HG03457 (cell line): ENCODE data around the gene ENOSF1.
"Not testable (repeated sequence)": the region's sequence is repeated elsewhere in the genome, so short reads cannot be mapped to it uniquely, and the experiment has no call there.

ENCODE experiments used
- ATAC-seq: cut with Tn5 transposase; IDR thresholded peaks from one replicate; pipeline ENCODE4 v1.9.1; 2021; ENCODE audit warnings: moderate number of reproducible peaks; ENCODE audit not compliant: unreplicated experiment

Gene ENOSF1

DNA sequence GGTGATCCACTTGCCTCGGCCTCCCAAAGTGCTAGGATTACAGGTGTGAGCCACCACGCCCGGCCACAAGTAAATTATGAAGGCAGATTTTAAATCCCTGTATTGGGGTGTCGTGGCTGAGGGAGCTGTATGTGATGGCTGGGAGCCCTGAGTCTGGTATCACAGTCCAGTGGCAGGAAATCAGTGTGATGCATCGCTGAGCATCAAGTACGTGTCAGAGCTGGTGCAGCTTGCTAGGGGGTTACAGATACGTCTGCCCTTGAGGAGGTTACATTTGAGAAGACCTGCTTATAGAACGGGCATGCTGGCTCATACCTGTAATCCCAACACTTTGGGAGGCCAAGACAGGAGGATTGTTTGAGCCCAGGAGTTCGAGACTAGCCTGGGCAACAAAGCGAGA, 4.3 kb downstream of the ENOSF1 start:
- ATAC-seq: no peak

DNA sequence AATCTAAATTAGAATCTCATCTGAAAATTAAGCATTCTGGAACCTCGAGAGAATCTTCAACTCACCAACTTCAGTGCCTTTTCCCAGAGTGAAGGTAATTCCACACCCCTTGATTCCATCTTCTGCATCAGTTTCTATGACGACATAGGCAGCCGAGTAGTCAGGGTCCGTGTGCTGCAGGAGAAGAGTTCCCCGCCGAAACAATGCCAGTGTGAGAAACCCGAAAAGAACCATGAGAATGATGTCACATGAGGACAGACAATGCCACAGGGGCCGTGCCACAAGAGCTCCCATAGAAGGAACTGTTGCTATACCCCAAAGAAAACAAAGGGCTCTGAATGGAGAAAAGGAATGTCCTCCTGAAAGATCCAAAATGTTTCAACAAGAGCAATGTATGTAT, 6.0 kb downstream of the ENOSF1 start:
- no peak for ATAC-seq

DNA sequence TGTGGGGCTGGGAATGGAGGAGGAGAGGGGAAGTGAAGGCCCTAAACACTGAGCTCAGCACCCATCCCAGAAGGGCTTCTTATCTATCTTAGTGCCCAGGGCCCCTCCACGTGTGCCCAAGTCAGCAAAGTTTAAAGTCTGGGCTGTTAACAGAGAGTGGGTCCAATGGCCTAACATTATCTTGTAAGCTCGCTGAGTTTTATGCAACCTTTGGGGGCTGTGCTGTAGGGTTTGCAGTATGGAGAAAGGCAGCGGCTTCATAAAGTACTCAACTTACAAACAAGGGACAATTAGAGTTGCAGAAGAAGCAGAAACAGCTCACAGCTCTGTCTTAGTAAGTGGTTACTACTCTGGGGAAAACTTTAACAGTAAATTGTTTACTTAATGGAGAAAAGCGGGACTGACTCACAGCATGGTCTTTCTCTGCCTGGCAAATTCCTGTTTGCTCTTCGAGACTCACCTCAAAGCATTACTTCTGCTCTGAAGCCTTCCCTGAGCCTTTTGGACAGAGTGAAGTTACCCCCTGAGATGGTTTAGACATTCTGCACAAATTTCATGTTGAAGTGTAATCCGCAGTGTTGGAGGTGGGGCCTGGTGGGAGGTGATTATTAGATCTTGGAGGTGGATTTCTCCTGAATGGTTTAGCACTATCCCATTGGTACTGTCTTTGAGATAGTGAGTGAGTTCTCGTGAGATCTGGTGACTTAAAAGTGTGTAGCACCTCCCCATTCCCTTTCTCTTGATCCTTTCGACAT, 9.0 kb downstream of the ENOSF1 start:
- no peak for ATAC-seq

DNA sequence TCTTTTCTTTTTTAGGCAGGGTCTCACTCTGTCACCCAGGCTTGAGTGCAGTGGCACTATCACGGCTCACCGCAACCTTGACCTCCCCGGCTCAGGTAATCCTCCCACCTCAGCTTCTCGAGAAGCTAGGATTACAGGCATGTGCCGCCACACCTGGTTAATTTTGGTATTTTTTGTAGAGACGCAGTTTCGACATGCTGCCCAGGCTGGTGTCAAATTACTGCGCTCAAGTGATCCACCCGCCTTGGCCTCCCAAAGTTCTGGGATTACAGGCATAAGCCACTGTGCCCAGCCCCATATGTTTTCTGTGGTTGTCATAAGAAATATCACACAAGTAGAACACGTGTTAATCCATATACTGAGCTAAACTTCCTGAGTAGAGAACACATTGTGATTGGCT, 14.6 kb downstream of the ENOSF1 start:
- ATAC-seq: no peak

DNA sequence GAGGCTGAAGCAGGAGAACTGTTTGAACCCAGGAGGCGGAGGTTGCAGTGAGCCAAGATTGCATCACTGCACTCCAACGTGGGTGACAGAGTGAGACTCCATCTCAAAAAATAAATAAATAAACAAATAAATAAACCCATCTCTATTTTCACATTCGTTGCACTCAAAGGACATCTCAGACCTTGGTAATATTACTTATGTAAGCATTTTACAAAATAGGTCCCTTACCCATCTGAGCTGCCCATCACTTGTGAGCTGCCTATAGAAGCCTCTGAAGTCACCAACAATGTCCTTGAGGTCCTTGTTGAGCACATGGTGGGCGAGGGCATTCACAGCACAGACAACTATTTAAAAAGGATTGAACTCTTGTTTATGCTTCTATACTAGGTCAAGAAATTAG, 15.4 kb downstream of the ENOSF1 start:
- no peak for ATAC-seq

DNA sequence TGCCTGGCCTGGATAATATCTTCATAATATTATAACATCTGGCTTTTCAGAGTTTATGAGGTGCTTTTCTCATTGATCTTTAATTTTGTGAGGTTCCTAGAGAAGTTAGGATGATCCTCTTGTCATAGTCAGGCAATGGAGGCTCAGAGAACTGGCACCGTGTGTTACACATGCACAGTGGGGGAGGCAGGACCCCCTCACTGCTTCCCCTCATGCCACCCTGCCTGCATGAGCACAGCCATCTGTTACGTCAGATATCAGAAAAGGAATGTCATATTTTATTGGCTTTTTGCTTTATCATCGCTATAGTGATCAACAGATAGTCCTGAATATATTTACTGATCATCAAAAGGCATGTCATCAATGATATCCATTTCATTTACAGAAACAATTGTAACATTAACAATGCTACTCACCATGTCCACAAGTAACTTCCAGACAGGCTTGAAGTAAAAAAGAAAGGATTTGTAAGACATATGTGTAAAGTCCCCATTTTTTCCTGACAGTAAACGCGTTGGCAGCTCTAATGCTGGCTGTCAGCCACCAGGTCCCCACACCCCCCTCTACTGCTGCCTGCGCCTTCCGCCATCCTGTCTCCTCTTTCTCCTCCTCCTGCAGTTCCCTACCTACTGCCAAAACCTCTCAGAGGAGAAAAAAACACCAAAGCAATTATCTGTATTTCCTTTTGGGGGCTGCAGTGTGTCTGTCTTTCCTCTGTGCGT, 18.8 kb downstream of the ENOSF1 start:
- no peak for ATAC-seq

DNA sequence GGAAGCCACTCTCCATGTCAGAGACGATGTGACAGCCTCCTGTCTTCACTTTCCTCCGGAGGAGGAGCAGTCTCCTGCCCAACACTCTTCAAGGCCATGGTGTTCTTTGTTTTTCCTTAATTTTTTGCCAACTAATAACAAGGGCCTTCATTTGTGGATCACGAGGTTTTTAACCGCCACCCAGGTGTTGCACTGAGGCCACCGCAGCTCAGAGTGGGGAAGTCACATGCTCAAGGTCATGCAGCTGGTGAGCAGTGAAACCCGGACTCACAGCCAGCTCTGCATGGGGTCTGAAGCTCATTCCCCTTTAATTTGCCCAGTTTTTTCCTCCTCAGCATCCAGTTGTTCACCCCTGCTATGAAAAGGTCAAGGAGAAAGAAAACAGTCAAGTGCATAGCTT, 19.6 kb downstream of the ENOSF1 start:
- ATAC-seq: no peak

DNA sequence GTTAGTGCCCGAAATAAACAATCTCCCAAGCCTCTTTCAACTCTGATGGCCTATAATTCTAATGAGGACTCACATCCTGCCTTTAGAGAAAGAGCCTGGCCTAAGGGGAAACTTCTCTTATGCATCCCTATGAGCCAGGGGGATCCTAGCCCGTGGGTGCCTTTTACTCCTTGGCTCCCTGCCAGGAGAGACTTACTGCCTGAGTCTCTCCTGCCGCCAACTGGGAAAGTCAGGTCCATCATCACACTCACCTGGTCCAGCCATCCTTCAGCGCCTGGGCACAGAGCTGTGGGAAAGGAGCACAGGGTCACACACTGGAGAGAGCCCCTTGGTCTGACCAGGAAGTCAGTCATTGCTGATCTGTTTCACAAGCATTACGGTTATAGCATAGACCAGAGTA, 24.1 kb downstream of the ENOSF1 start:
- ATAC-seq: no peak

DNA sequence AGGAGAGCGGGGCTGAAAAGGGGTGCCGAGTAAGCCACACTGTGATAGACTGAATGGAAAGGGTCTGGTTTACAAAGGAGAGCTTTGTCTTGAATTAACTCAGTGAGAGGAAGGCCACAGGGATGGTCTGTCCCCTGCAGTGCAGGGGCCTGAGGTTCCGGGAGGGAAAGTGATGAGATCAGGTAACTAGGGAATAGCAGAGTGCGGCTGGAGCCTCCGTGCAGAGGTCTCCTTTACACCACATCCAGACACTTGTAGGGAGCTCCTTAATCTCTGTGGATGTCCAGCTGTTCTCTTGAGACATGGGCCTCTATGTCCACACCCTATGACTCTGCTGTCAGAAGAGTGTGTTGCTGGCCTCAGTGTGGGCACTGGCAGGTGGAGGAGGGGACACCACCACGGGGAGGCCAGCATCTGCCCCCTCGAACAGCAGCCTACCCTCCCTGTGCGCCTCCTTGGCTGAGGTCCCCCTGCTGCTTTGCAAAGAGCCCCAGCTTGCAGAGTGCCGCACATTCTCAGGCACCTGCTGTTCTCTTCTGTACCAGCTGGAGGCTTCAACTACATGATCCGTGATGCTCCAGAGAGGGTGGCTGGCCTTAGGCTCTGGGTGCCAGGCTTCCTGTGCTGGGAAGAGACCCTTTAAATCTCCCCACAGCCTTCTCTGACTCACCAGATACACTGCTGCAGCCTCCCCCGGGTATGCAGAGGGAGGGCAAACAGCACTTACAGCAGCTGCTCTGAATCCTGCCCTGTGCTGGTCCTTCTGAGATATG, 25.9 kb downstream of the ENOSF1 start:
- ATAC-seq: no peak

DNA sequence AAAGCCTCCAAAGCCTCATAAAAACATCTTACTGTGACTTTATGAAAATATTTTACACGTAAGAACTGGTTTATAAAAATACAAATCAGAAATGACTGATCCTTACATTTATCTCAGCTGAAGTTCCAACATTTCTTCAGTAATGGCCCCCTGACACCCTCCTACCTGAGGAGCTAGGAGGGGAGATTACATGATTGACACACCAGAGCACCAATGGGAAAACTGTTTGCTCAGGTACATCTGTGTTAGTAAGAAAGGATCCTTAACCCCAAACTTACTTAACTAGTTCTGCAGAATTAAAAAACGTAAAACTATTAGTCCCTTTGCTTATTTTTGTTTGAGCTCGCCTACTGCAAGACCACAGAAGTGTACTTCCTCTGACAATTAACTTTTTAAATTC, 27.0 kb downstream of the ENOSF1 start:
- ATAC-seq: no peak

DNA sequence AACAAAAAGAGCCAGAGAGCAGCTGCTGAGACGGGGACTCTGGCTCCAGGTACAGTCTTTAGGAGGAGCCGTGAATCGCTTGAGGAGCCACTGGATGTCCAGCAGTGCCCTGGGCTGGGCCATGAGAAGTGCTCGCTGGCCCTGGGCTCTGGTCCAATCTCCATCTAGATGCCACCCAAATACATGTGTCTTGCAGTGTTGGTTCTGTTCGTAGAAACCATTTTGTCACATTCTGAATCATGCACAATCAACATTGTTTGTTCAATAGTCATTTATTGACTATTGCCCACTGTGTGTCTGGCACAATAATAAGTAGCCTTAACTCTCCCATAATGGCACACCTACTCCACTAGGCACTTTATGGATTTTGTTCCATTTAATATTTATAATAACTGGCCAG, 28.9 kb downstream of the ENOSF1 start:
- ATAC-seq: no peak

DNA sequence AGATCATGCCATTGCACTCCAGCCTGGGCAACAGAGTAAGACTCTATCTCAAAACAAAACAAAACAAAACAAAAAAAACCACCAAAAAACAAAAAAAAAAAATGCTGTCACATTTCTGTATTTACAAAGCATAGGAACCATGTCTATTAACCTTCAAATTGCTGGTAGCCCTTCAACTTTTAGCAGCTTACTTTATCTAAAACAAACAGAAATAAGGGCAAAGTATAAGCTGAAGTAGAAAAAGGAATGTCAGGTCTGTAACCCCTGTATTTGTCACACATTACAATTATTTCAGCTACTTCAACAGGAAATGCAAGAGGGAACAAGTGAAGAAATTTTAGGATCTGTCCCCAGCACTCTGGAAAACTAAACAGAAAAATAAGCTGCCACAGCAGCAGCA, 29.6 kb downstream of the ENOSF1 start:
- no peak for ATAC-seq

DNA sequence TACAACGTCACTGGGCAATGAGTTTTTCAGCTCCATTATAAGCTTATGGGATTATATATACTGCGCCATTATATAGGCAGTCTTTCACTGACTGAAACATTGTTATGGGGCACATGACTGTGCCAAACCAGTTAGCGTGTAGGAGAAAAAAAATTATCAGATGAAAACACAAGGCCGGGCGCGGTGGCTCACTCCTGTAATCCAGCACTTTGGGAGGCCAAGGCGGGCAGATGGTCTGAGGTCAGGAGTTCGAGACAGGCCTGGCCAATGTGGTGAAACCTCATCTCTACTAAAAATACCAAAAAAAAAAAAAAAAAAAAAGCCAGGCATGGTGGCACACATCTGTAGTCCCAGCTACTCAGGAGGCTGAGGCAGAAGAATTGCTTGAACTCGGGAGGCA, 30.0 kb downstream of the ENOSF1 start:
- not testable (repeated sequence) for ATAC-seq

DNA sequence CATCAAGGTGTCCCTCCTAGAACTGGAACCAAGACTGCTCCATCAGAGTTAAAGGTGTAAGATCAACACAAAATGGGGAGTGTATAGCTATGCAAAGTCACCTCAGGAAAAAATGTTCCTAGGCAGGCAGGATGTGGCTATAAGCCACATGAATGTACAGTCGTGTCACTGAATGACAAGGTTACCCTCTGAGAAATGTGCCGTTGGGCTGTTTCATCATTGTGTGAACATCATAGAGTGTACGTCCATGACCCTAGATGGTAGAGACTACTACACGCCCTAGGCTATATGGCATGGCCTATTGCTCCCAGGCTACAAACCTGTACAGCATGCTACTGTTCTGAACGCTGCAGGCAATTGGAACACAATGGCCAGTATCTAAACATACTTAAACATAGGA, 30.4 kb downstream of the ENOSF1 start:
- no peak for ATAC-seq

DNA sequence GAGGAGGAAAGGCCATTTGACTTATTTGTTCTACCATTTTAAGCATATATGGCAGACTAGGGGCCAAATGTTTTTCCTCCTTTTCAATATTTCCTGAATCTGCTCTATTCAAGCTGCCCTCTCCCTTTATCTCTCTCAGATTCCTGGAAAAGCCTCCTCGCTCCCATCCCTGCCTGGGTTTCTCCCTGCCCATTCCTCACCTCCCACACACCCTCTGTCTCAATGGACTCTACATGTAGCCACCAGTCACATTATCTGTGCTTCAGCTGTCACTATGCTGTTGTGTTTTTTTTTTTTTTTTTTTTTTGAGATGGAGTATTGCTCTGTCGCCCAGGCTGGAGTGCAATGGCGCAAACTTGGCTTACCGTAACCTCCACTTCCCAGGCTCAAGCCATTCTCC, 32.0 kb downstream of the ENOSF1 start:
- no peak for ATAC-seq

DNA sequence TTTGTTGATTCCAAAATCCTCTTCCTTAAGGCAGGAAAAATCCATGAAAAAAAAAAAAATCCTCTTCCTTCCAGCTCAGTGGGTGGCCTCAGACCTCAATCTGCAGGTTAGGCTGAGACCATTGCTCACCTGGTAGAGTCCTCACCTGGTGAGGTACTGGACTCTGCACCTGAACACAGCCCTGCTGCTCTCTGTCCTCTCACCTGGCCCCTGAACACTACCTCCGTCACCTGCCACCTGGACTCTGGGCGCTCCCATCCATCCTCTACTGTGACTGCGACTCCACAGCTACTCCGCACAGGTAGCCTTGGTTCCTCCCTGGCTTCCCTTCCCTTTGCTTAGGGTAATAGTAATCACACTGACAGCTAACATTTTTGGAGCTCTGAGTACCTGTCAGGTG, 32.9 kb downstream of the ENOSF1 start:
- no peak for ATAC-seq

DNA sequence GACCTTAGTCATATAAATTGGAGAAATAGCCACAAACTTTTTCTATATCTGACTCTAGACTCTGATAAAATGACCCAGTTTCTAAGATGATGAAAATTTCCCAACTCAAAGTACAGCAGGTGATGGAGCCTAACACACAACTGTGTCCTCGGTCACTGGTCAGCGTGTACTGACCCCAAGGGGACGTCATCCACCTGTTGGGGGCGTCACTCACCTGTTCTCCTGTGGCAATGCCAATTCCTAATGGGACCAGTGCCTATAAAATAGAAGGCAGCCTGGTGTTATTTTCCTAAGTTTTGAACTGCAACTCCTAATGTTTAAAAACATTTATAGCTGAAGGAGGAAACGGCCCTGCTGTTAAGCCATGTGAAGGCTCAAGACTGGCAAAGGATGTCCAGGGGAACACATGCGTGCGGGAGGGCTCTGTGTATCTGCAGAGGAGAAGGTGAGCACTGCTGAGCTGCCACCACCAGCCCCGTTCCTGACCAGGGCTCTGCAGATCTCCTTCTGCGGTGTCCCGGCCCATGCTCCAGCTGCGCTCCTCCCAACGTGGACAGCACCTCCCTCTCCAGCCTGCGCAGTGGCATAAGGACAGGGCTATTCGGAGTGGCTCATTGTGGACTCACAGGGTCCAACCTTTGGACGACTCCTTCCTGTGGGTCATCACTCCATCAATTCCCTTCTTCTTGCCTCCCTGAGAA, 33.8 kb downstream of the ENOSF1 start:
- ATAC-seq: no peak

DNA sequence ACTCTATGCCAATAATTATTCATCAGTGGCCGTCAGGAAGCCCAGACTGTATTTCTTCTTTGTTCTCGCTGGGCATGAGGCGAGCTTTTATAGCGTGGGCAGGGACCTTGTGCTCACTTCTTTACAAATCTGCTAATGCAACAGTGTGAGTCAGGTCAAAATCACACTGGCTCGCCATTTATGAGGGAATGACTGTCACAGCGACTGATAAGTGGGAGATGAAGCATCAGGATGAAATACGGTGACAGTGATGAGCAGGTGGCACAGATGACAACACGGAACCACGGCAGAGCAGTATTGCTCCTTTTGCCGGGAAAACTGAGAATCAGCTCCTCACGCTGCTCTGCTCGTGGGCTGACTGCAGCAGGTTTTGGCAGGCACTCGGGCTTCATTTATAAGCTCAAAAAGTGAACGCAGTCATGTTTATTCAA, 34.5 kb downstream of the ENOSF1 start:
- no peak for ATAC-seq

DNA sequence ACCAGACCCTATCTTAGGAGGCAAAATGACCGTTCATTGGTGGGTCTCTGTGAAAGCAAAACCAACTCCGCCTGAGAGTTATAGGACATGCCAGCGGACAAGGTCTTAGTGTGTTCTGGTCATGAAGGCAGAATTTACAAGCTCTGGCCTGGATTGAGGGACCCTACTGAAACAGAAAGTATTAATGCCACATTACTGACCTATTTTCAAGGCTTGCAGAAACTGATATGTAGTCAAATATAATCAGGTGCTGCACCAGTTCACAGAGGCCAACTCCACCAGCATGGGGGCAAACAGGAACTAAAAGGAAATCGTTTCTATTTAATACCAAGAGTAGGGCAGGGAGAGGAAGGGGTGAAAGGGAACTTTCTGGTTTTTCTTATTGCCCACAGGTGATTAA, 35.3 kb downstream of the ENOSF1 start:
- ATAC-seq: no peak

DNA sequence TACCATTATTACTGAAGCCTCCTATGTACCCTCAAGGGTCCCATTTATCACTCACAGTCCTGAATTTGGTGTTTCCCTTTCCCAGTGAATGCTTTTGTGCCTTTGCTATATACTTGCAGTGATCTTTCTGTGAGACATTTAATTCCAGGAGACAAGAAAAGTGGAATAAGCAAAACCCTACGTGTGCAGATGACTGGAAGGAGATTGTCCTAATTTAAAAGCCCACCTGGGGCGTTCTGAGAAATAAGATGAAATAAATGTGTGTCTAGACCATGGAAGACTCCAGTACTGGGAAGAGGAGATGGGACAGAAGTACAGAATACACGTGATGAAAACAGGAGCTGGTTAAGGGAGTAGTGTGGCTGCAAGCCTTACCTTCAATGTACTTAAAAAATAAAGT, 35.7 kb downstream of the ENOSF1 start:
- ATAC-seq: no peak

DNA sequence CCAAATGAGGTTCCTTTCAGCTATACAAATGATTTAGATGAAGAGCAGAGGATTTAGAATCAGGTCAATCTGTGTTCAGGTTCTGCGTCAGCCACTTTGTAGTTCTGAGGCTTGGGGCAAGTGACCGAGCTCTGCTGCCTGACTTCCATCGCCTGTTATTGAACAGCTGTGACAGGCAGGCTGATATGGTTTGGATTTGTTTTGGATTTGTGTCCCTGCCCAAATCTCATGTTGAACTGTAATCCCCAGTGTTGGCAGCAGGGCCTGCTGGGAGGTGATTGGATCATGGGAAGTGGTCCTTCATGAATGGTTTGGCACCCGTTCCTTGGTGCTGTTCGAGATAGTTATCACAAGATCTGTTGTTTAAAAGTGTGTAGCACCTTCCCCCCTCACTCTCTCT, 36.4 kb downstream of the ENOSF1 start:
- ATAC-seq: no peak
